HCT116 (cell line): ENCODE measurements around the gene HTR7. TPM values are rescaled to one million over a fixed set of nuclear protein-coding genes. Genes with fewer than 3 reads are reported as not detected.
"Not testable (repeated sequence)": the region's sequence is repeated elsewhere in the genome, so short reads cannot be mapped to it uniquely, and the experiment has no call there.

Experiments used
- ATAC-seq: fragments of 200-7000 bp; cut with Tn5 transposase; 2 replicates; pipeline ENCODE4 v1.9.1; 2020; ENCODE audit warnings: mild to moderate bottlenecking, moderate library complexity
- BruUV-seq: library from RNA; stranded (reverse); fragments of 400-500 nt; replicated peaks from 2 replicates; lab custom pipeline; 2021; lab: Mats Ljungman, UMichigan
- CTCF ChIA-PET: fragments of 300-600 bp; sonication (Branson Sonifier 250); formaldehyde crosslinking; loops from one replicate; lab custom pipeline; 2021; ENCODE audit warnings: antibody characterized with exemption; lab: Charles Lee
- POLR2A ChIA-PET: fragments of 300-600, 350-600 bp; sonication (Branson Sonifier 250); formaldehyde crosslinking; loops from one replicate; lab custom pipeline; 2021; ENCODE audit warnings: antibody characterized with exemption; lab: Charles Lee
- RAD21 ChIA-PET, 2 experiments: fragments of 300-600 bp; sonication (Branson Sonifier 250); formaldehyde crosslinking; loops; one replicate each; lab custom pipeline; 2023; ENCODE audit warnings: low total read pairs in 2 of 2; ENCODE audit not compliant: uncharacterized antibody in 2 of 2, unreplicated experiment in 2 of 2, low non-redundant PET in 1 of 2; lab: Charles Lee
- DNase-seq: peaks from one replicate; pipeline ENCODE4 v3.0.0-alpha.2; 2010; ENCODE audit warnings: low read depth, low spot score
- H2AFZ ChIP-seq: fragments of 200-600 bp; shearing (Covaris generic), sonication (generic); 2 replicates; pipeline ENCODE4 v1.6.1; 2017; ENCODE audit warnings: low read depth, mixed run types, mixed read lengths, antibody characterized with exemption, low read length; ENCODE audit not compliant: poor library complexity, severe bottlenecking
- H3K27ac ChIP-seq: 2 replicates; pipeline ENCODE4 v1.5.1; 2012; ENCODE audit warnings: low read depth, low read length
- H3K27me3 ChIP-seq: fragments of 200-600 bp; sonication (generic); 2 replicates; pipeline ENCODE4 v1.6.1; 2016; ENCODE audit warnings: mixed run types, low read length, mixed read lengths; ENCODE audit not compliant: insufficient read depth
- H3K36me3 ChIP-seq, 2 experiments: fragments of 200-500 bp in 1 of 2; fragments of 200-600 bp in 1 of 2; sonication (Bioruptor generic) in 1 of 2; sonication (generic) in 1 of 2; 2 replicates each; pipeline versions ENCODE4 v1.5.1 to v1.6.1; 2014 to 2016; ENCODE audit warnings: low read length in 2 of 2, inconsistent platforms in 1 of 2, mixed read lengths in 1 of 2, mixed run types in 1 of 2; ENCODE audit not compliant: insufficient read depth in 2 of 2, control insufficient read depth in 1 of 2
- H3K4me1 ChIP-seq, 2 experiments: fragments of 200-600 bp in 1 of 2; sonication (generic) in 1 of 2; 2 replicates each; pipeline versions ENCODE4 v1.5.1 to v1.6.1; 2012 to 2017; ENCODE audit warnings: low read length in 2 of 2, inconsistent platforms in 1 of 2, mild to moderate bottlenecking in 1 of 2, mixed read lengths in 1 of 2, mixed run types in 1 of 2, moderate library complexity in 1 of 2; ENCODE audit not compliant: insufficient read depth in 2 of 2, control insufficient read depth in 1 of 2
- H3K4me2 ChIP-seq: fragments of 200-600 bp; sonication (generic); 2 replicates; pipeline ENCODE4 v1.6.1; 2017; ENCODE audit warnings: mixed run types, low read length, mixed read lengths
- H3K4me3 ChIP-seq, 2 experiments: fragments of 200-600 bp in 1 of 2; sonication (generic) in 1 of 2; replicated peaks in 1 of 2; 2 replicates each; pipeline ENCODE4 v1.5.1; 2011 to 2016; ENCODE audit warnings: low read length in 2 of 2, control low read depth in 1 of 2, low read depth in 1 of 2, mild to moderate bottlenecking in 1 of 2, mixed read lengths in 1 of 2, mixed run types in 1 of 2
- H3K79me2 ChIP-seq: fragments of 200-600 bp; sonication (generic); 2 replicates; pipeline ENCODE4 v1.6.1; 2017; ENCODE audit warnings: mild to moderate bottlenecking, mixed run types, low read length, moderate library complexity, mixed read lengths; ENCODE audit not compliant: insufficient read depth
- H3K9ac ChIP-seq: fragments of 200-600 bp; sonication (generic); 2 replicates; pipeline ENCODE4 v1.6.1; 2016; ENCODE audit warnings: low read length, mixed read lengths
- H3K9me2 ChIP-seq: fragments of 200-600 bp; sonication (generic), shearing (Covaris generic); 2 replicates; pipeline ENCODE4 v1.6.1; 2017; ENCODE audit warnings: mixed run types, mild to moderate bottlenecking, moderate library complexity; ENCODE audit not compliant: insufficient read depth
- H3K9me3 ChIP-seq, 2 experiments: fragments of 200-500 bp in 1 of 2; fragments of 200-600 bp in 1 of 2; sonication (Bioruptor generic) in 1 of 2; sonication (generic) in 1 of 2; 2 replicates each; pipeline ENCODE4 v1.6.1; 2014 to 2017; ENCODE audit warnings: low read length in 2 of 2, mixed read lengths in 2 of 2, inconsistent platforms in 1 of 2, low read depth in 1 of 2, mild to moderate bottlenecking in 1 of 2, mixed run types in 1 of 2, moderate library complexity in 1 of 2; ENCODE audit not compliant: control insufficient read depth in 1 of 2, insufficient read depth in 1 of 2
- H4K20me1 ChIP-seq: fragments of 200-600 bp; sonication (generic), shearing (Covaris generic); 2 replicates; pipeline ENCODE4 v1.6.1; 2017; ENCODE audit warnings: mixed run types, mild to moderate bottlenecking, moderate library complexity; ENCODE audit not compliant: insufficient read depth
- CBX3 ChIP-seq: IDR thresholded peaks from 2 replicates; pipeline ENCODE4 v1.6.1; 2012; ENCODE audit warnings: low read depth
- CEBPB ChIP-seq: IDR thresholded peaks from 2 replicates; pipeline ENCODE4 v1.6.1; 2012; ENCODE audit warnings: low read depth
- EGR1 ChIP-seq: IDR thresholded peaks from 2 replicates; pipeline ENCODE4 v1.6.1; 2012; ENCODE audit warnings: low read depth
- ELF1 ChIP-seq: IDR thresholded peaks from 2 replicates; pipeline ENCODE4 v1.6.1; 2012; ENCODE audit warnings: low read depth, borderline replicate concordance
- EZH2 ChIP-seq: fragments of 200-600 bp; sonication (generic); IDR thresholded peaks from 2 replicates; pipeline ENCODE4 v1.6.1; 2017; ENCODE audit warnings: antibody characterized with exemption, mixed run types
- EZH2phosphoT487 ChIP-seq: fragments of 200-600 bp; IDR thresholded peaks from 2 replicates; pipeline ENCODE4 v1.6.1; 2018; ENCODE audit warnings: antibody characterized with exemption, borderline replicate concordance
- FOSL1 ChIP-seq: IDR thresholded peaks from 2 replicates; pipeline ENCODE4 v1.6.1; 2012; ENCODE audit warnings: low read depth
- JUND ChIP-seq: IDR thresholded peaks from 2 replicates; pipeline ENCODE4 v1.6.1; 2012
- POLR2A ChIP-seq: IDR thresholded peaks from 2 replicates; pipeline ENCODE4 v1.7.0; 2011; ENCODE audit warnings: borderline replicate concordance; ENCODE audit not compliant: insufficient read depth, insufficient read length; ENCODE audit errors: extremely low read depth
- POLR2AphosphoS5 ChIP-seq: IDR thresholded peaks from 2 replicates; pipeline ENCODE4 v1.6.1; 2011; ENCODE audit warnings: mild to moderate bottlenecking, low read depth, low read length, moderate library complexity
- SIN3A ChIP-seq: IDR thresholded peaks from 2 replicates; pipeline ENCODE4 v1.6.1; 2012; ENCODE audit warnings: low read depth
- SP1 ChIP-seq: IDR thresholded peaks from 2 replicates; pipeline ENCODE4 v1.6.1; 2012; ENCODE audit warnings: low read depth
- SRF ChIP-seq: IDR thresholded peaks from 2 replicates; pipeline ENCODE4 v1.6.1; 2012; ENCODE audit warnings: low read depth
- TCF7L2 ChIP-seq: IDR thresholded peaks from 2 replicates; pipeline ENCODE4 v1.7.0; 2011; ENCODE audit warnings: borderline replicate concordance, inconsistent platforms; ENCODE audit not compliant: insufficient read depth, insufficient read length; ENCODE audit errors: extremely low read depth
- YY1 ChIP-seq: IDR thresholded peaks from 2 replicates; pipeline ENCODE4 v1.6.1; 2011; ENCODE audit warnings: low read length, low read depth, moderate library complexity, mild to moderate bottlenecking; ENCODE audit not compliant: insufficient replicate concordance; ENCODE audit errors: extremely low read depth
- ZFX ChIP-seq: fragments of 450-650 bp; IDR thresholded peaks from 2 replicates; pipeline ENCODE4 v1.6.1; 2017
- intact Hi-C: fragments of 100-400 bp; cut with micrococcal nuclease; formaldehyde crosslinking; loops from 2 replicates; pipeline ENCODE4 v1.10.0; 2022
- total RNA-seq: library from RNA; stranded (reverse); gene quantifications from one replicate; pipeline ENCODE4 v1.2.1, GENCODE V29; 2021; ENCODE audit not compliant: unreplicated experiment
- TF ChIP-seq, protein P1 (sequence below): IDR thresholded peaks from 2 replicates; pipeline ENCODE4 v1.6.1; 2011; ENCODE audit warnings: mild to moderate bottlenecking, low read length, moderate library complexity; ENCODE audit not compliant: insufficient replicate concordance; ENCODE audit errors: extremely low read depth
- TF ChIP-seq, protein P2 (sequence below), 3 experiments: fragments of 200-600 bp in 1 of 3; sonication (generic) in 1 of 3; IDR thresholded peaks in 2 of 3; conservative IDR thresholded peaks in 1 of 3; 2 replicates each; pipeline ENCODE4 v1.5.1; 2012 to 2017; ENCODE audit warnings: low read depth in 2 of 3, low read length in 2 of 3, antibody characterized with exemption in 1 of 3, borderline replicate concordance in 1 of 3, control low read depth in 1 of 3, mild to moderate bottlenecking in 1 of 3, mixed read lengths in 1 of 3, mixed run types in 1 of 3, moderate library complexity in 1 of 3; ENCODE audit not compliant: insufficient read depth in 1 of 3
- TF ChIP-seq, protein P3 (sequence below): IDR thresholded peaks from 2 replicates; pipeline ENCODE4 v1.6.1; 2012
- TF ChIP-seq, protein P4 (sequence below): IDR thresholded peaks from 2 replicates; pipeline ENCODE4 v1.6.1; 2012

HTR7 gene
- total RNA-seq, 1 experiment from 2014 or later, result 32.2 TPM

DNA sequence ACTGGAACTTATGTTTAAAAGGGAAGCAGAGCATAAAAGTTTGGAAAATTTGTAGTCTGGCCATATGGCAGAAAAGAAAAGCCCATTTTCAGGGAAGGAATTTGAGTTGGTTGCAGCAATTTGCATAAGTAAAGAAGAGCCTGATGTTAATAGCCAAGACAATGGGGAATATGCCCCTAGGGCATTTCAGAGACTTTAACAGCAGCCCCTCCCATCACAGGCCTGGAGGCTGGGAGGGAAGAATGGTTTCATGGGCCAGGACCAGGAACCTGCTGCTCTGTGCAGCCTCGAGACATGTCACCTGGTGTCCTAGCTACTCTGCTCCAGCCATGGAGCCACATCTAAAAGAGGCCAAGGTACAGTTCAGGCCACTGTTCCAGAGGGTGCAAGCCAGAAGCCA lies 35.3 kb downstream of the HTR7 start:
- TF ChIP-seq TCF7L2 (no peak), EZH2phosphoT487 (no peak), SRF (no peak), EGR1 (no peak), ZFX (no peak), POLR2AphosphoS5 (no peak), ELF1 (no peak), FOSL1 (no peak), POLR2A (no peak), CEBPB (no peak), YY1 (no peak), EZH2 (no peak), SP1 (no peak), JUND (no peak), CBX3 (no peak), SIN3A (no peak)
- TF ChIP-seq, protein P1, sequence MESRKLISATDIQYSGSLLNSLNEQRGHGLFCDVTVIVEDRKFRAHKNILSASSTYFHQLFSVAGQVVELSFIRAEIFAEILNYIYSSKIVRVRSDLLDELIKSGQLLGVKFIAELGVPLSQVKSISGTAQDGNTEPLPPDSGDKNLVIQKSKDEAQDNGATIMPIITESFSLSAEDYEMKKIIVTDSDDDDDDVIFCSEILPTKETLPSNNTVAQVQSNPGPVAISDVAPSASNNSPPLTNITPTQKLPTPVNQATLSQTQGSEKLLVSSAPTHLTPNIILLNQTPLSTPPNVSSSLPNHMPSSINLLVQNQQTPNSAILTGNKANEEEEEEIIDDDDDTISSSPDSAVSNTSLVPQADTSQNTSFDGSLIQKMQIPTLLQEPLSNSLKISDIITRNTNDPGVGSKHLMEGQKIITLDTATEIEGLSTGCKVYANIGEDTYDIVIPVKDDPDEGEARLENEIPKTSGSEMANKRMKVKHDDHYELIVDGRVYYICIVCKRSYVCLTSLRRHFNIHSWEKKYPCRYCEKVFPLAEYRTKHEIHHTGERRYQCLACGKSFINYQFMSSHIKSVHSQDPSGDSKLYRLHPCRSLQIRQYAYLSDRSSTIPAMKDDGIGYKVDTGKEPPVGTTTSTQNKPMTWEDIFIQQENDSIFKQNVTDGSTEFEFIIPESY, result no peak
- TF ChIP-seq, protein P2, sequence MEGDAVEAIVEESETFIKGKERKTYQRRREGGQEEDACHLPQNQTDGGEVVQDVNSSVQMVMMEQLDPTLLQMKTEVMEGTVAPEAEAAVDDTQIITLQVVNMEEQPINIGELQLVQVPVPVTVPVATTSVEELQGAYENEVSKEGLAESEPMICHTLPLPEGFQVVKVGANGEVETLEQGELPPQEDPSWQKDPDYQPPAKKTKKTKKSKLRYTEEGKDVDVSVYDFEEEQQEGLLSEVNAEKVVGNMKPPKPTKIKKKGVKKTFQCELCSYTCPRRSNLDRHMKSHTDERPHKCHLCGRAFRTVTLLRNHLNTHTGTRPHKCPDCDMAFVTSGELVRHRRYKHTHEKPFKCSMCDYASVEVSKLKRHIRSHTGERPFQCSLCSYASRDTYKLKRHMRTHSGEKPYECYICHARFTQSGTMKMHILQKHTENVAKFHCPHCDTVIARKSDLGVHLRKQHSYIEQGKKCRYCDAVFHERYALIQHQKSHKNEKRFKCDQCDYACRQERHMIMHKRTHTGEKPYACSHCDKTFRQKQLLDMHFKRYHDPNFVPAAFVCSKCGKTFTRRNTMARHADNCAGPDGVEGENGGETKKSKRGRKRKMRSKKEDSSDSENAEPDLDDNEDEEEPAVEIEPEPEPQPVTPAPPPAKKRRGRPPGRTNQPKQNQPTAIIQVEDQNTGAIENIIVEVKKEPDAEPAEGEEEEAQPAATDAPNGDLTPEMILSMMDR (IDR thresholded peaks at IDR 0.05 in 2 of 3, conservative IDR thresholded peaks at IDR 0.05 in 1 of 3; ENCODE audit: borderline replicate concordance in 1 of 3, insufficient read depth in 1 of 3, low read depth in 2 of 3, low read length in 2 of 3), result no peak
- TF ChIP-seq, protein P3, sequence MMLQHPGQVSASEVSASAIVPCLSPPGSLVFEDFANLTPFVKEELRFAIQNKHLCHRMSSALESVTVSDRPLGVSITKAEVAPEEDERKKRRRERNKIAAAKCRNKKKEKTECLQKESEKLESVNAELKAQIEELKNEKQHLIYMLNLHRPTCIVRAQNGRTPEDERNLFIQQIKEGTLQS, result no peak
- TF ChIP-seq, protein P4, sequence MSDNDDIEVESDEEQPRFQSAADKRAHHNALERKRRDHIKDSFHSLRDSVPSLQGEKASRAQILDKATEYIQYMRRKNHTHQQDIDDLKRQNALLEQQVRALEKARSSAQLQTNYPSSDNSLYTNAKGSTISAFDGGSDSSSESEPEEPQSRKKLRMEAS, result no peak
- Histone ChIP-seq H3K27ac (no peak overlapping the region), H3K9me3 (peaks cover 0 to 14% of the 10 kb centered on the region in 2 experiments; a peak in 1 of 4 replicates), H3K9ac (no peak overlapping the region), H3K4me1 (peaks cover 0 to 4% of the 10 kb centered on the region in 2 experiments; a peak in 2 of 4 replicates), H3K4me2 (no peak overlapping the region), H3K36me3 (peaks cover 0 to 5% of the 10 kb centered on the region in 2 experiments; a peak in 1 of 4 replicates), H2AFZ (no peak overlapping the region), H3K27me3 (no peaks in the 10 kb centered on the region), H3K9me2 (no peaks in the 10 kb centered on the region), H4K20me1 (0 out of 2 replicates have a peak, but pooled peaks cover 2% of the 10 kb centered on the region), H3K4me3 (no peak overlapping the region), H3K79me2 (peaks cover 96% of the 10 kb centered on the region)
- no peak for DNase-seq
- CTCF ChIA-PET, result no interaction called here
- POLR2A ChIA-PET, result no interaction called here
- ATAC-seq, result no peak
- BruUV-seq, result no TSS peak
- RAD21 ChIA-PET, result no interaction called here
- intact Hi-C loops, result no loop called here

DNA sequence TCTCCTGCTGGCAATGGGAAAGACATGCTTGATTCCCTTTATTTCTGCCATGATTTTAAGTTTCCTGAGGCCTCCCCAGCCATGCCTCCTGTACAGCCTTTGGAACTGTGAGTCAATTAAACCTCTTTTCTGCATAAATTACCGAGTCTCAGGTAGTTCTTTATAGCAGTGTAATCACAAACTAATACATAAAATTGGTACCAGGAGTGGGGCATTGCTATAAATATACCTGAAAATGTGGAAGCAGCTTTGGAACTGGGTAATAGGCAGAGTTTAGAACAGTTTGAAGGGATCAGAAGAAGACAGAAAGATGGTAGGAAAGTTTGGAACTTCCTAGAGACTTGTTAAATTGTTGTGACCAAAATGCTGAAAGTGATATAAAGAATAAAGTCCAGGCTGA lies 36.0 kb downstream of the HTR7 start:
- H4K20me1 ChIP-seq, POLR2A ChIA-PET, ATAC-seq, BruUV-seq, H3K4me3 ChIP-seq, H3K9me2 ChIP-seq, H3K27ac ChIP-seq, H3K36me3 ChIP-seq, intact Hi-C loops, H3K9ac ChIP-seq, H3K27me3 ChIP-seq, H2AFZ ChIP-seq, CTCF ChIA-PET, DNase-seq, H3K4me2 ChIP-seq, H3K4me1 ChIP-seq, RAD21 ChIA-PET: not testable (repeated sequence)
- H3K79me2 ChIP-seq, result peaks cover 96% of the 10 kb centered on the region
- peaks cover 0 to 11% of the 10 kb centered on the region in 2 experiments; a peak in 1 of 4 replicates for H3K9me3 ChIP-seq
